KBM-7 (cell line): ENCODE measurements around the gene LMAN1L.

Experiments used
- DNase-seq: peaks from one replicate; pipeline ENCODE4 v3.0.0-alpha.2; 2015
- in situ Hi-C: fragments of 300-500 bp; cut with MboI; formaldehyde crosslinking; loops from 2 replicates; pipeline ENCODE4 v1.14.3; 2020; ENCODE audit warnings: low sequenced_read_pairs, low pct_unique_long_range_greater_than_20kb, mixed read lengths

The LMAN1L gene

DNA sequence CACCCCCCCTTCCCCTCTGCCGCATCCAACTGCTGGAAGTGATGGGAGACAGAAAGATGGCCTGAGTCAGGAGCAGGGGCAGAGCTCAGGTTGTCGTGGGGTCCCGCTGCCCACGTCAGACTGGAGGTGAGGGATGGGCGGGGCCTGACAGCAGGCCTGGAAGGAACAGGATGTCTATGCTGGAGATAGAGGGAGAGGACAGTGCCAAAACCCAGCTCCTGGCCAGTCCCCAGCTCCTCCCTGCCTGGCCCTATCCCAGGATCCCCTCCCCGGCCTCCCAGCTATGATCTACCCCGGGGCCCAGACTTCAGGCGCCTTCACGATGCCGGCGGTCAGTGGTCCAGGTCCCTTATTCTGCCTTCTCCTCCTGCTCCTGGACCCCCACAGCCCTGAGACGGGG lies at the start of gene LMAN1L:
Gene LMAN1L (plus strand): TSS at position 303 of the 400 bp plus-strand sequence. CDS start 20 bp downstream, at position 323.
- in situ Hi-C loops = loop anchor here (25.0 kb wide), 1 partner anchor 500 kb away; no protein-coding TSS in a partner anchor
- DNase-seq = no peak

DNA sequence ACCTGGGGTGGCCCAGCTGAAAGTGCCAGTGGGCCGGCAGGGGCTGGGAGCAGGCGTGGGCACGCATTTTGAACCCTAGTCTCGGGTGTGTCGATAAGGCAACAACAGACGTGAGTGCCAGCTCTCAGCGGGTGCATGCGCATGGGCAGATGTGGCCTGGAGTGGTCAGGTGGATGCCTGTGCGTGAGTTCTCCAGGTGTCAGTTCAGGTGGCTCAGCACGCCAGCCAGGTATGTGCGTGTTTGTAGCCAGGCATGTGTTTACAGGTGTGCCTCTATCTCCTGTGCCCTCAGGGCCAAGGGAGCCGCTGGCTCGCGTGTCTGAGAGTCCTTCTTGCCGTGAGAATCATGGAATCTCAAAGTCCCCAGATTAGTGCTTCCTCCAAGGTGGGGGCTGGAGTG lies 49.2 kb upstream of the LMAN1L start:
- in situ Hi-C loops = no loop called here
- DNase-seq = no peak

- no peak for DNase-seq
- in situ Hi-C loops = no loop called here
These were observed 45.2 kb upstream of the LMAN1L start for GRCh38 chr15:74767167-74768098.

DNA sequence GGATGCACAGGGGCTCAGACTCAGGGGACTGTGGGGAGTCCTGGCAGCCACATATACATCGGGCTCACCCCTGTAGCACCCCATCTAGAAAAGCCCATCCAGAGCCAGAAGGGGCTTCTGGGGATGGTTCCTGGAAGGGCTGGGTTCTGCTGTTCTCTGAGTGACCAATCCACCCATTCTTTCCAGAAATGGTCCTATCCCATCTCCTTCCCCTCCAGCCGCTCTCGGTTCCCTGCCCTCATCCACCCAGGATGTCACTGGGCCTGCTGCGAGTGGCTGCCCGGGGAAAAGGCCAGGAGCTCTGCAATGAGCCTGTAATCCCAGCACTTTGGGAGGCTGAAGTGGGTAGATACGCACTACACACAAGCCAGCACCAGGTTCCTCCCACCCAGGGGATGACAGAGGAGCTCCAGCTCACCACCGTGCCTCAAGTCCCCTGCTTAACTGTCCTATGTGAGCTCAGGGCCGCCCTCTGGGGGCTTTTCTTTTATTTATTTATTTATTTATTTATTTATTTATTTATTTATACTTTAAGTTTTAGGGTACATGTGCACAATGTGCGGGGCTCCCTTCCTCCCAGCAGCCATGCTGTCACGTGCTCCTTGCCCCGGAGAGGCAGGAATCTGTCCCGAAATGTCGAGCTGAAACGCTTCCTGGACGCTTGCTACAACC lies 44.4 kb upstream of the LMAN1L start:
- DNase-seq = peak; percentile 37
- in situ Hi-C loops = no loop called here

GRCh38 chr15:74768771-74769342 lies 43.8 kb upstream of the LMAN1L start:
- in situ Hi-C loops = no loop called here

DNA sequence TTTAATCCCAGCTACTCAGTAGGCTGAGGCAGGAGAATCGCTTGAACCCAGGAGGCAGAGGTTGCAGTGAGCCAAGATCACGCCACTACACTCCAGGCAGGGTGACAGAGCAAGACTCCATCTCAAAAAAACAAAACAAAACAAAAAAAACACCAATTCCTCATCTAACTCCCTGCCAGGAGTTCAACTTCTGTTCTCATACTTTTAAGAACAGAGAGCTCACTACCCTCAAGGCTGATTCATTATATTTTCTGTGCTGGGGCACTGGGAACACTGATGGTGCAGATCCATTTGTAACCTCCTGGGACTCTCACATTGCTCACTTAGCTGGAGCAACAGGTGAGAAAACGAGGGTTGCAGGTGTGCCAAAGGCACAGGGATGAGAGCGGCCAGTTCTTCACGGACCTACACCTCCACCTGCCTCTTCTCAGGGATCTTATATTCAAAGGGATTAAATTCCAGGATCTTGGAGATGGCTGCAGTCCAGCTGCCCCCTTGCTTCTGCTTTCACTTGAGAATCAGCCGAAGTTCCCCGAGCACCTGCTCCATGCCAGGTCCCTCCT lies 43.1 kb upstream of the LMAN1L start:
- in situ Hi-C loops = no loop called here
- no peak for DNase-seq

More at GRCh38 chr15:74768771-74769342, 43.8 kb upstream of the LMAN1L start:
- DNase-seq = peak; percentile 86

- in situ Hi-C loops = no loop called here
- no peak for DNase-seq
These were observed 42.3 kb upstream of the LMAN1L start for GRCh38 chr15:74770211-74770903.

DNA sequence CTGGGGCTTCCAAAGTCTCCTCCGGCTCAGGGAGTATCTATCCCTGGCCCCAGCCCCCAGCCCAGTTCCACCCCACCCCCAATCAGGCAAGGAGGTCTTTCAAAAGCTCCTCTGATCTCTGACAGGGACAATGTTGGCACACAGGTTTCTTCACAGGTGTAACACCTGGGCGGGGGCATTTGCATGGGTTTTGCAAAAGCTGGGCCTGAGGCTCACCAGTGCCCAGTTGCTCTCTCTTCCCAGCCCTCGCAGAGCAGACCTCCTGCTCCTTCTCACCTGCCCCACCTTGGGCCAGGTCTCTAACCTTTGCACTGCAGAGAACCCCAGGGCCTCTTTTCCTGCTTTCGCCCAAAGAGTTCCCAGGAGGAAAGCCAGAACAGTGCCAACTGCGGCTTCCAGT lies 39.3 kb upstream of the LMAN1L start:
- in situ Hi-C loops = no loop called here
- DNase-seq = no peak

GRCh38 chr15:74773731-74774252 lies 38.8 kb upstream of the LMAN1L start:
- in situ Hi-C loops = no loop called here
- no peak for DNase-seq

DNA sequence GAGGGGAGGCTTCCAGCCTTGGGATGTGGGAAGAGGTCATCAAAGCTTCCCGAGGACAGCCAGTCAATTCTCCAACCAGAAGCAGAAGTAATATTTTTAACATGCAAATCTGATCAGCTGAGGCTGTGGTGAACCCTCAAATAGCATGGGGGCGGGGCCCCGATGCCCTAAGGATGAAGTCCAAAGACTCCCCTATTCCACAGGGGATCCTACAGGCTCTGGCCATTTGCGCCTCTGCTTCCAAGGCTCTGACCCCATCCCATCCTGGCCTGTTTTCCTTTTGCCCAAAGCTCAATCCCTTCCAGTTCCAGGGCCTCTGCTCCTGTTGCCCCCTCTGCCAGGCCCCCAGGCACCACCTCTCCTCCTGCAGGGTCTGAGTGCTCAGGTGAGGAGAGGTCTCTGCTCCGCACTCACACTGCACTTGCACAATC lies 37.5 kb upstream of the LMAN1L start:
- no peak for DNase-seq
- in situ Hi-C loops = no loop called here

- in situ Hi-C loops = no loop called here
- no peak for DNase-seq
These were observed 36.7 kb upstream of the LMAN1L start for GRCh38 chr15:74775894-74776293.

DNA sequence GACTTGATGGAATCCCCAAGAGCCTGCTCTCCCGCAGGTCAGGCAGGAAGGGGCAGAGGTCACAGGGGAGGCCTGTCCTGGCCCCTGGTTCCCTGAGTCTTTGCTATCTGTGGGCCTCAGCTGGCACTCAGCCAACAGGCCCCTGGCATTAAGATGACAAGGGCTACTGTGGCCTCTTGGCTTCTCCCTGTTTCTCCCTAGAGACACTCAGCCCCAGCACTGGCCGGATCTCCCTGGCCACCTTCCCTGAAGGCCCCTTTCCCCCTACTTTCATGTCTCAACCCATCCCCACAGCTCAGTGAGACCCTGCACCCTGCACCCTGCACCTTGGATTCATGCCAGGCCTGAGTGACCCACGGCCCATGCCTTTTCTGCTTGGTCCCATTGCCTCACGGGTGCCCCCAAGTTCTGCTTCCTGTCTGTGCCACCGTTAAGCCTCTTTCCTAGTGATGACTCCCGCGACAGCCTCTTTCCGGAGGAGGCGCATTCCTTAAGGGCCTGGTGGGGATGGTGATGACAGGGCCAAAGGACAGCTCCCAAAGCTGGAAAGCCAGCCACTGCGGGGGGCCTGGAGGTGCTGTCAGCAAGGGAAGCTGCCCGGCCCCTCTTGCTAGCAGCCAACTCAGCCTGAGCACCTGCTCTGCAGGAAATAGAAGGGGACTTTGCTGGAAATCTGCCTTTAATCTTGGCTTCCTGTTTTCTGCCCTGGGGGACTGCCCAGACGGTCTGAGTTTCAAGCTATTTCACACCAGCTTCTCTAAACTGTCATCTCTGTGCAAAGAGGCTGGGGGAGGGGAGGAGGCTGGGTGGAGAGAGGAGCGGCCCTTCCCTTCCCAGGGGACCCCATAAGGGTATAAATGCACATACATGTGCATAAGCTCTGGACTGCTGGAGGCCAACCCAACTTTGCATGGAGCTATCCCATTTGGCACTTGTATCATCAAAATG lies 35.5 kb upstream of the LMAN1L start:
- in situ Hi-C loops = no loop called here
- DNase-seq = peak; percentile 97

GRCh38 chr15:74777769-74778598 lies 34.7 kb upstream of the LMAN1L start:
- in situ Hi-C loops = no loop called here
- DNase-seq = peak; percentile 47

GRCh38 chr15:74778599-74778970 lies 34.0 kb upstream of the LMAN1L start:
- in situ Hi-C loops = no loop called here
- DNase-seq = no peak

- no peak for DNase-seq
- in situ Hi-C loops = no loop called here
These were observed 33.4 kb upstream of the LMAN1L start for GRCh38 chr15:74779162-74779648.

- in situ Hi-C loops = no loop called here
- peak; percentile 80 for DNase-seq
These were observed 31.9 kb upstream of the LMAN1L start for GRCh38 chr15:74780523-74781430.
